G401 (cell line): ENCODE measurements around the gene AKT2. TPM values are rescaled to one million over a fixed set of nuclear protein-coding genes. Genes with fewer than 3 reads are reported as not detected.

ENCODE experiments used
- DNase-seq: peaks from one replicate; pipeline ENCODE4 v3.0.0-alpha.2; 2015; ENCODE audit warnings: low spot score
- in situ Hi-C: cut with HindIII; loops from 2 replicates; pipeline ENCODE4 v1.10.0; 2016; ENCODE audit warnings: low sequenced_read_pairs, mixed read lengths
- total RNA-seq: library from RNA; depleted of rRNA; stranded (reverse); fragments of >200 nt; shearing (Covaris generic); gene quantifications from 2 replicates; pipeline ENCODE4 v1.2.3, GENCODE V29; 2014

AKT2 gene
- total RNA-seq, 1 experiment from 2014 or later: 71.8 TPM

DNA sequence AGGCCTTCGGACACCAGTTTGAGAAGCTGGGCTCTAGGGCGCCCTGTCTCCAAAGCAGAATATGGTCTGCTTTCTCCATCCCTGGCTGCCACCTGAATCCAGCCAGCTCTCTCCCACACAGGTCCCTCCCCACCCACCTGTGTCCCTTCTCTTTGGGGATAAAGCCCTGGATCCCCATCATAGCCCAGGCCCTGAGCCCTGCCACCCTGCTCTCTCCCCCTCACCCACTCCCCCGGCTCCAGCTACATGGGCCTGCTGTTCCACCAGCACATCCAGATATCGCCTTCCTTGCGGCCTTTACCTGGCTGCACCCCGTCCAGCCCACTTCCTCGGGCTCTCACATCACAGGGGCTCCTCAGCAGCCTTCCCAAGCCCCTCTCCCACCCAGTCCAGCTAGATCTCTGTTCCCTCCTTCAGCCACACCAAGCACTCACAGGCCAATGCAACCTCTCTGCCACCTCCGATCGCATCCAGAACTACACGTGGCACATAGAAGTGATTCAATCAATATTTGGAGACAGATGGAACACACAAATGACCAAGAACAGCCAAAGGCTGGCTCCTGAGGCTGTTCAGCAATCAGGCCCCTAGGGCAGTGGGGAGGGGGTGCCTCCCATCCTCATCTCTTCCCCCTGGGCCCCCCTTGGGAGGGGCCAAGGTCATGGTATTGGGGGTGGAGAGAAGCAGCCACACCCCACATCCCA is 7.6 kb downstream of the AKT2 start:
- DNase-seq: peak; percentile 34
- in situ Hi-C loops: no loop called here

GRCh38 chr19:40274585-40275544 is 10.3 kb downstream of the AKT2 start:
- DNase-seq: peak; percentile 43
- in situ Hi-C loops: no loop called here

GRCh38 chr19:40273469-40274360 is 11.4 kb downstream of the AKT2 start:
- in situ Hi-C loops: no loop called here

DNA sequence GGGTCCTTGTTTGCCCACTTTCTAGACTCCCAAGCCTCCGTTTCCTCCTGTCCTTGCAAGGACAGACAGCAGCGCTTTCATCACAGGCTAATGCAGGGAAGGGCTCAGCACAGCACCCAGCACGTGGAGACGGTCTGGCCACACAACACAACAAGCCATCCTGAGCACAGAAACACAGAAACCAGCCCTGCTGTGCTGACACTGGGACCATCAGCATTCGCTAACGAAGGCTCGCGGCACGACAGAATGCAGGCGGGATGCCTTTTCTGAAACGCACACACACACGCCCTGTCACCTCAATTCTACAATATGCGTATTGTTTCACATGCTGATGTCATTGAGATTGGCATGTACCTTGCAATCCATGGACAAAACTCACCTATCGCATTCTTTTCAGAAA is 12.9 kb downstream of the AKT2 start:
- in situ Hi-C loops: no loop called here
- no peak for DNase-seq

More at GRCh38 chr19:40273469-40274360, 11.4 kb downstream of the AKT2 start:
- DNase-seq: peak; percentile 85

- peak; percentile 10 for DNase-seq
- in situ Hi-C loops: no loop called here
These were observed 13.4 kb downstream of the AKT2 start for GRCh38 chr19:40271706-40272105.

- in situ Hi-C loops: no loop called here
- peak; percentile 96 for DNase-seq
These were observed 14.6 kb downstream of the AKT2 start for GRCh38 chr19:40270362-40271089.

- peak; percentile 7 for DNase-seq
- in situ Hi-C loops: no loop called here
These were observed 15.8 kb downstream of the AKT2 start for GRCh38 chr19:40269216-40269940.

GRCh38 chr19:40267601-40267997 is 17.5 kb downstream of the AKT2 start:
- DNase-seq: no peak
- in situ Hi-C loops: no loop called here

DNA sequence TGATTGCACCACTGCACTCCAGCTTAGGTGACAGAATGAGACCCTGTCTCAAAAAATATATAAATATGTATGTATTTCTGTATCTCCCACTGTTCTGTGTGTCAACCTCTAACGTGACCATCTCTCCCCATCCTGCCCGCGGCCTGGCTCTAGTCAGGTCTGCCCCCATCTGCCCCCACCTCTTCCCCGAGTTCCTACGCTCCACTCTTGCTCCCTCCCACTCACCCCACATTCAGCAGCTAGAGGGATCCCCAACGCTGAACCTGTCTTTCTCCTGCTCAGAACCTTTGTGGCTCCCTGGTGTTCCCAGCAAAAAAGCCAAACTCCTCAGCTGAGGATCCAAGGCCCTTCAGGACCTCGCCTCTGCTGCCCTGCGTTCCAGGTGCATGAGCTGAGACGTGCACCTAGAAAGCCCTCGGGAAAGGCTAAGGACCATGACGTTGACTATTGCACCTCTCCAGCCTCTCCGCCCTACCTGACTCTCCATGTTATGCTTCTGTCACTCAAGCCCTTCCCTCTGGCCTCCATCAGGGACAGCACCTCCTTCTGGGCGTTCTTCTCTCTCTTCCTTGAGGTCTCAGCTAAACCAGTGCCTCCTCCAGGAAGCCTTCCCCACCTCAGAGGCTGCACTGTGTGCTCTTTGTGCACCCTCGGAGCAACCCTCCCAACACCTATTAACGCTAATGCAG is 18.1 kb downstream of the AKT2 start:
- peak; percentile 30 for DNase-seq
- in situ Hi-C loops: no loop called here

DNA sequence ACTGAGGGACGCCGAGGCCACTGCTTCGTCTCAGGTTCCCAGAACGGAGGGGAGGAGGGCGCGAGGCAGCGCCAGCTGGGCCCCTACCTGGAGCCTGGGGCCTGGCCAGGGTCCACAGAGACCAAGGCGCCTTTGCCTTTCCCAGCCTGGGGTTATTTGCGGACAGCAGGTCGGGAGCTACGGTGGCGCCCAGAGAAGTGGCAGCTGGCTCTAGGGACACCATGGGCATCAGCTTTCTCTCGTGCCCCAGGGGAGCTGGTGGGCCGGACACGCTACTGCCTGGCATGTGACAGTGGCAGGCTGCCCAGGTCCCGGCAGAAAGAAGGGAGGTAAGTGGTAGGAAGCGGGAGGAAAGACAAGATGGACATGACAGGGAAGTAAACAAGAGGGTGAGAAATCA is 19.0 kb downstream of the AKT2 start:
- peak; percentile 84 for DNase-seq
- in situ Hi-C loops: no loop called here

GRCh38 chr19:40265763-40266099 is 19.4 kb downstream of the AKT2 start:
- in situ Hi-C loops: no loop called here
- DNase-seq: no peak

GRCh38 chr19:40265055-40265762 is 19.9 kb downstream of the AKT2 start:
- in situ Hi-C loops: no loop called here
- peak; percentile 37 for DNase-seq

- in situ Hi-C loops: no loop called here
- DNase-seq: peak; percentile 43
These were observed 20.7 kb downstream of the AKT2 start for GRCh38 chr19:40264314-40265054.

GRCh38 chr19:40263440-40264313 is 21.5 kb downstream of the AKT2 start:
- DNase-seq: peak; percentile 70
- in situ Hi-C loops: no loop called here

- in situ Hi-C loops: no loop called here
- no peak for DNase-seq
These were observed 22.7 kb downstream of the AKT2 start for GRCh38 chr19:40262422-40262821.

- DNase-seq: no peak
These were observed 23.5 kb downstream of the AKT2 start for GRCh38 chr19:40261631-40262030.

More at GRCh38 chr19:40261631-40262030, 23.5 kb downstream of the AKT2 start:
- in situ Hi-C loops: no loop called here
